Measurements from ENCODE around the gene SIK3.

Gene SIK3

DNA sequence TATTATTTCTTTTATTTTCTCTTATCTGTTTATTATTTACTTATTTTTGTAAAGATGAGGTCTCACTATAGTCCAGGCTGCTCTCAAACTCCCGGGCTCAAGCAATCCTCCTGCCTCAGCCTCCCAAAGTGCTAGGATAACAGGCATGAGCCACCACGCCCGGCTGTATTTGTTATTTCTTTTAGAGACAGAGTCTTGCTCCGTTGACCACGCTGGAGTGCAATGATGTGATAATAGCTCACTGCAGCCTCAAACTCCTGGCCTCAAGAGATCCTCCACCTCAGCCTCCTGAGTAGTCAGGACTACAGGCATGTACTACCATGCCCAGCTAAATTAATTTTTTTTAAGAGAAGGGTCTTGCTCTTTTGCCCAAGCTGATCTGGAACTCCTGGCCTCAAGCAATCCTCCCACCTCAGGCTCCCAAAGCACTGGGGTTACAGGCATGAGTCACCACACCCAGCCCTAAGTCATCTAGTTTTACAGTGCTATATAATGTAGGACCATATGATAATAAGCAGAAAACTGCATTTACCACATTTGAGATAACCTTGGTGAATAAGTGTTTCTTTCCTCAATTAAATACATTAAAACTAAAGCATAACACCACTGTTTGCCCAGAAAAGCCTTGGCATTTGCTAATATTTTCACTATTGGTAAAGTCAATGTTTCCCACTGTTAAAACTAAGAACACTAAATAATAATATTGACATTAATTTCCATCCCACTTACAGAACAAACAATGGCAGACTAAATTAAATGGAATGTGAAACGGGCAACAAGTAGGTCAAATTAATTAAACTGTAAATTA, 127.5 kb downstream of the SIK3 start:
- Mint-ChIP-seq H3K27me3 (no peaks in the 10 kb centered on the region), H3K36me3 (no peaks in the 10 kb centered on the region), H3K27ac (peak overlapping the region; percentile 16), H3K9me3 (no peaks in the 10 kb centered on the region), H3K4me3 (no peak overlapping the region), H3K4me1 (peaks cover 44% of the 10 kb centered on the region)
- ATAC-seq: no peak

DNA sequence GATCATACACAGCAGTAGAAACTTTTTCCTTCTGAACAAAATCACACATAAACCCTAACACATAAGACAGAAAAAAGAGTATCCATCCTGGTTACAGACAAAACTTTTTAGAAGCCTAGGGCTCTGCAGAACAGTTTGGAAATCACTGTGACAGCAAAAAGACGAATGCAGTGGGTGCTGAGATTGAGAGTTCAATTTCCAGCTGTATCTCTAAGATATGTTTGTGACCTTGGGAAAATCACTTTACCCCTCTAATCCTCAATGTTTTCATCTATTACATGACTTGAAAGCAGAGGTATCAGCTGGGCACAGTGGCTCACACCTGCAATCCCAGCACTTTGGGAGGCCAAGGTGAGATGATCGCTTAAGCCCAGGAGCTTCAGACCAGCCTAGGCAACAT, 128.5 kb downstream of the SIK3 start:
- no peak for ATAC-seq
- H3K36me3 Mint-ChIP-seq: no peaks in the 10 kb centered on the region
- no peak overlapping the region for H3K4me3 Mint-ChIP-seq
- no peaks in the 10 kb centered on the region for H3K27me3 Mint-ChIP-seq
- H3K27ac Mint-ChIP-seq: peak overlapping the region; percentile 16
- peaks cover 47% of the 10 kb centered on the region for H3K4me1 Mint-ChIP-seq
- H3K9me3 Mint-ChIP-seq: no peaks in the 10 kb centered on the region

DNA sequence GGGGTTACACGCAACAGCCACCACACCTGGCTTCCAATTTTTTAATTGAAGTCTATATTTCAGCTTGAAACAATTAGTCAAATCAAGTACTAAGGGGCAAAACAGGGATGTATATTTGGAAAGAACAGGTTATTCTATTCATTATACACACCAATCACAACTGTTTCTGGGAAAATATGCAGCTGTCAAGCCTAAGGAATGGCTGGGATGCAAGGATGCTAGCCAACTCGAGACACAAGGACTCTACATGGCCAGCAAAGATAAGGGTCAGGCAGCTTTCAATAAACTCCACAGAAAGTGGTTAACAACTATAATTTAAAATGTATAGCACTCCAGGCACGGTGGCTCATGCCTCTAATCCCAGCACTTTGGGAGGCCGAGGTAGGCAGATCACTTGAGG, 134.0 kb downstream of the SIK3 start:
- no peak for ATAC-seq
- no peaks in the 10 kb centered on the region for H3K9me3 Mint-ChIP-seq
- H3K27me3 Mint-ChIP-seq: no peaks in the 10 kb centered on the region
- no peak overlapping the region for H3K4me3 Mint-ChIP-seq
- H3K4me1 Mint-ChIP-seq: peaks cover 34% of the 10 kb centered on the region
- no peak overlapping the region for H3K27ac Mint-ChIP-seq
- H3K36me3 Mint-ChIP-seq: no peaks in the 10 kb centered on the region

DNA sequence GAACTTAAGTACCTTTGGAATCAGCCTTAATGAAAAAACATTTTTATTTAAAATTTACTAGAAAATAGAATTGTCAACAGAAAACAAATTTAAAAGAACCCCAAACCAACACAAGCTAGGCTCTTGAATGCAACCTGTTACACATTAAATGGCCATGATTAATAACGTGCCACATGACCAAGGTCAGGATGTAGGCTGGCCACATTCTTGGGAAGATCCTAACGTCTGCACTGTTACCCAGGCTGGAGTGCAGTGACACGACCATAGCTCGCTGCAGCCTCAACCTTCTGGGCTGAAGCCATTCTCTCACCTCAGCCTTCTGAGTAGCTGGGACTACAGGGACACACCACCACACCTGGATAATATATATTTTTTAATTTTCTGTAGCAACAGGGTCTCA, 134.4 kb downstream of the SIK3 start:
- H3K36me3 Mint-ChIP-seq: no peaks in the 10 kb centered on the region
- H3K27me3 Mint-ChIP-seq: no peaks in the 10 kb centered on the region
- no peaks in the 10 kb centered on the region for H3K9me3 Mint-ChIP-seq
- H3K4me3 Mint-ChIP-seq: no peak overlapping the region
- no peak for ATAC-seq
- peaks cover 38% of the 10 kb centered on the region for H3K4me1 Mint-ChIP-seq
- H3K27ac Mint-ChIP-seq: no peak overlapping the region

DNA sequence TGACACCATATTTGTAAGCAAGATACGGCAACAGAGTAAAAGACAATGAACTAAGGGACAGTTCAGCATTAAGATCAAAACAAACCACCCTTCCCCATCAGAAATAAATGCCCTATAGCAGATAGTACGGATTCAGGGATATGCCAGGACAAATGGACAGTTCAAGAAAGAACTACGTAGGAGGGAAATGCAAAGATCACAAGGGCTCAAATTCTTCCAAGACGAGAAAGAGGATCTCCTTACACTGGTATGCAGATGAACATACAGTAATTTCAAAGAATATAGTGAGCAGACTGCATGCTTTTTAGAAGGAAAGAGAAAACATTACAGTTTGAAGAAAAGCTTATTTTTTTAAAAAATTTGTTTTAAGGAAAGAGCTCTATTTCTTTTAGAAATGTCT, 136.1 kb downstream of the SIK3 start:
- Mint-ChIP-seq H3K36me3 (peaks cover 6% of the 10 kb centered on the region), H3K27ac (no peak overlapping the region)

DNA sequence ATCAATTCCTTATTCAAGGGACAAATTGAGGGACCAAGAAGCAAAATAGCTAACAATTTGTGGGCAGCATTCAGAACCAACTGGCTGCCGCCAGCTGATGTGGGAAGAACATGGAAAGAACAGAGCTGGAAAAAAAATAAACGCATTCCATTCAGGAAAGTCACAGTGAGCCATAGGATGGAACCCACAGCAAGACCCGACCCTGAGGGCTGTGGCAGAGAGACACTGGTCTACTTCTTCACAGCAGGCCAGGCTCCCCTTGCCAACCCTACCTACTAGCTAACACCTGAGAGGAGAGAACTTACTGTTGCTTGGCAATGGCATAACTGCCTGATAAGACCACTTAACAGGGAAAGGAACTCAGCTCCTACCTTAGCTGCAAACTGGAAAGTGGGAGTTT, 137.3 kb downstream of the SIK3 start:
- no peak for ATAC-seq
- no peak overlapping the region for H3K4me3 Mint-ChIP-seq
- no peaks in the 10 kb centered on the region for H3K27me3 Mint-ChIP-seq

More for the DNA sequence above, 136.1 kb downstream of the SIK3 start:
- no peak for ATAC-seq
- peaks cover 44% of the 10 kb centered on the region for H3K4me1 Mint-ChIP-seq
- no peaks in the 10 kb centered on the region for H3K27me3 Mint-ChIP-seq
- H3K9me3 Mint-ChIP-seq: no peaks in the 10 kb centered on the region
- no peak overlapping the region for H3K4me3 Mint-ChIP-seq

DNA sequence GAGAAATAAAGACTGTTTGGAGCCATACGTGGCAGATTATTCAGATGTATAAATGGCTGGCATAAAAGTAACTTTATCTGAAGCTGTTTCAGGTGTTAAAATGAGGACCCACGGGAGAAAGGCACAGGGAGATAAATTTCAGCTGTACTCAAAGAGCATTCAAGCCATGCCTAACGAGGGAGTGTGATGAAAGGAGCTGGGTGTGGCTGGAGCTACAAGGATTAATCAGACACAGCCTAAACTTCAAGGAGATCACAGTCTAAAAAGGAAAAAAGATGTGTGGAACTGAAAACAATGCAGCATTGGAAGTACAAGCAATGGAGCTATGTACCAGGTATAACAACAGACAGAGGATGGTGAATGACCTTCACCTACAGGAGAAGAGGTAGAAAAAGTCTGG, 140.0 kb downstream of the SIK3 start:
- Mint-ChIP-seq H3K36me3 (peaks cover 6% of the 10 kb centered on the region), H3K9me3 (no peaks in the 10 kb centered on the region), H3K27ac (peak overlapping the region; percentile 58), H3K4me3 (no peak overlapping the region), H3K27me3 (no peaks in the 10 kb centered on the region), H3K4me1 (peaks cover 51% of the 10 kb centered on the region)
- no peak for ATAC-seq

More for the DNA sequence above, 137.3 kb downstream of the SIK3 start:
- Mint-ChIP-seq H3K27ac (peak overlapping the region; percentile 35), H3K4me1 (peaks cover 52% of the 10 kb centered on the region), H3K9me3 (no peaks in the 10 kb centered on the region), H3K36me3 (peaks cover 6% of the 10 kb centered on the region)

DNA sequence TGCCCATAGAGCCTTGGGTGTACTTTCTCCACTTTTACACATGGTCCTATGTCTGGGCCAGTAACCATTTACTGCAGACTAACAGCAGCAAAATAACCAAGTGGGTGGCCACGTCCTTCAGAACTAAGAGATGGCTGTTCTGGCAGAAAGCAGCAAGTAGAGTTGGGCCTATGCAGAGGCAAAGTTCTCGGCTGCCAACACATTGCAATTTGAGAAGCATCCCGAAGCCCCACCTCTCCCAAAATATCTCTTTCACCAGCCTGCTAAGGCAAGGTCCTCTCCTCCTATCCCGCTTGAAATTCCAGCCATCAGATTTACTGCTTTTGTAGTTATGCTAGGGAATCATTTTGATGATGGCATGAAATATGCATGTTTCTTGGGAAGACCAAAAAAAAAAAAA, 142.3 kb downstream of the SIK3 start:
- no peak for ATAC-seq
- H3K36me3 Mint-ChIP-seq: peaks cover 11% of the 10 kb centered on the region
- no peak overlapping the region for H3K4me3 Mint-ChIP-seq
- peaks cover 39% of the 10 kb centered on the region for H3K4me1 Mint-ChIP-seq
- H3K27ac Mint-ChIP-seq: peak overlapping the region; percentile 22
- H3K9me3 Mint-ChIP-seq: no peaks in the 10 kb centered on the region
- H3K27me3 Mint-ChIP-seq: no peaks in the 10 kb centered on the region

DNA sequence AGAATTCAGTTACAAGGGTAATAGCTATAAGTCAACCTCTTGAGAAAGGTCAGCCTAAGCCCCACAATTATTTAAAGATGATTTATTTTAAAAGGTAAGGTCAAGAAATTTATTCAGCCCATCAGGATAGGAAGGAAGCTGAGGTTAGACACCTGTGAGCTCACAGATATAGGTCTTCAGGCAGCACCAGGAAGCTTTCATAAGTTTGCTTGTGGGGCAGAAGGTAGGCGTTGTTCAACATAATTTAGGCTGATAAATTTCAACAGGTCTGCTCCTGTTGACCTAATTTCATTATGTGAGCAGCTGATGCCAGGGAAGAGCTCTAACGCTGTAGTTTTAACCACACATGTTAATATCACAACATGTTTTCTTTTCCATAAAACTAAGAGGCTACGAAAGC, 142.7 kb downstream of the SIK3 start:
- Mint-ChIP-seq H3K27ac (peak overlapping the region; percentile 22), H3K9me3 (no peaks in the 10 kb centered on the region), H3K4me3 (no peak overlapping the region), H3K36me3 (peaks cover 11% of the 10 kb centered on the region), H3K4me1 (peaks cover 35% of the 10 kb centered on the region), H3K27me3 (no peaks in the 10 kb centered on the region)
- ATAC-seq: no peak

DNA sequence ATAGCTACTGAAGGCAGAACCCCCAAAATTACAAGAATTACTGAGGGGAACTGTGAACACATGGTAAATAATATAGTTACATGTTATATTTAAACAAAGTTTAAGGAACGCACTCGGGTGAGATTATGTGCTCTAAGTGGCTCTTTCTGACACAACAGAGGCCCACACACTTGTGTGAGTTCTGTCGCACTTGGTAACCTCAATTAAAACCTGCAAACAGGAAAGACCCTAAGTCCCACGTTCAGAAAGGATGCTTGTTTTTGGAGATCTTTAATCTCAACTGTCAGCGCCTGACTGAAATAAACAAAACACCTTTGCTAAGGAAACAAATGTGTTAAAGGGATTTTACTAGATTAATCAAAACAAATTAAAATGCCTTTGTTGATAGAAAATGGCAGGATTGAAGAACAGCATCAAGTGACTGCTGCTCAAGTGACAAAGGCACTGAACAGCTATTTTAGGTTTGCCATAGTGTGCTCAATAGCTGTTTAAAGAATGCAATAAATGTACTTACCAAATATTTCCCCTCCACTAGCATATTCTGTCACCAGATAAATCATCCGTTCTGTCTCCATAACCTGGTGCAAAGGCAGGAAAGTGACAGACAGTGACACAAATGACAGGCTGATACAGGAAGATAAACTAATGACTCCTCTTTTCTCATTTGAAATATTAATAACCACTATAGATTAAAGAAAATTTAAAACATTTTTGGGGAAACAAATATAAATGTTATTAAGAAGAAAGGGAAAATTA, 144.5 kb downstream of the SIK3 start:
- Mint-ChIP-seq H3K4me3 (no peak overlapping the region), H3K4me1 (peaks cover 37% of the 10 kb centered on the region), H3K27me3 (no peaks in the 10 kb centered on the region), H3K9me3 (no peaks in the 10 kb centered on the region), H3K27ac (no peak overlapping the region), H3K36me3 (peaks cover 25% of the 10 kb centered on the region)
- no peak for ATAC-seq

DNA sequence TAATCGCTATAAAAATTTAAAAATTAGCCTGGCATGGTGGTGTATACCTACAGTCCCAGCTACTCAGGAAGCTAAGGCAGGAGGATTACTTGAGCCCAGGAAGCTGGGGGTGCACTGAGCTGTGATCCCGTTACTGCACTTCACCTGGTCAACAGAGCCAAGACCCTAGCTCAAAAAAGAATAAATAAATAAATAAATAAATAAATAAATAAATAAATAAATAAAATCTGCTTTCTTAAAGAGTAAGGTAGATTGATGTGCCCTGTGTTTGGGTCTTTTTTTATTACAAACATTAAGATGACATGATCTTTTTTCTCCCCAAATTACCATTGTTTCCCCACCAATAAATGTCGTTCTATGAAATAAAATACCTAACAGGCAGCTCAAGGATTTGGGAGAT, 146.5 kb downstream of the SIK3 start:
- no peak overlapping the region for H3K27ac Mint-ChIP-seq
- peaks cover 32% of the 10 kb centered on the region for H3K4me1 Mint-ChIP-seq
- peaks cover 25% of the 10 kb centered on the region for H3K36me3 Mint-ChIP-seq
- ATAC-seq: no peak
- no peaks in the 10 kb centered on the region for H3K27me3 Mint-ChIP-seq
- H3K9me3 Mint-ChIP-seq: peaks cover 3% of the 10 kb centered on the region
- H3K4me3 Mint-ChIP-seq: no peak overlapping the region

DNA sequence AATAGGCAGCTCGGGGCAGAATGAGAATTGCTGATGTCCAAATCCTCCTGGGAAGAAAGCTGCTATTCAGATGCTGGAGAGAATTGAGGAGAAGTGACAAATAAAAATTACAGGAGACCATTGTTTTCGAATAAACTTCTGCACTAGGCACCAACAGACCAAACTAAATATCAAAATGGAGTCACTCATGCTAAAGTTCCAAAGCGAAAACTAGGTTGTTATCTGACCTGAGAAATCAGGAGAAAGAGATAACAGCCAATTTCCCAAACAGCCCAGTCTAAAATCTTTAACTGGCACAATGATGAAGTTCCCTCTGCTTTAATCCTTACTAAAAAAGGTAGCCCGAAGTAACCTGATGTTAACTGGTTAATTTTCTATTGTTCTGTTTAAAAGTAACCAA, 148.0 kb downstream of the SIK3 start:
- Mint-ChIP-seq H3K27ac (peak overlapping the region; percentile 77), H3K4me1 (peaks cover 28% of the 10 kb centered on the region), H3K4me3 (no peak overlapping the region), H3K9me3 (peaks cover 3% of the 10 kb centered on the region), H3K27me3 (no peaks in the 10 kb centered on the region), H3K36me3 (peaks cover 36% of the 10 kb centered on the region)
- ATAC-seq: no peak

DNA sequence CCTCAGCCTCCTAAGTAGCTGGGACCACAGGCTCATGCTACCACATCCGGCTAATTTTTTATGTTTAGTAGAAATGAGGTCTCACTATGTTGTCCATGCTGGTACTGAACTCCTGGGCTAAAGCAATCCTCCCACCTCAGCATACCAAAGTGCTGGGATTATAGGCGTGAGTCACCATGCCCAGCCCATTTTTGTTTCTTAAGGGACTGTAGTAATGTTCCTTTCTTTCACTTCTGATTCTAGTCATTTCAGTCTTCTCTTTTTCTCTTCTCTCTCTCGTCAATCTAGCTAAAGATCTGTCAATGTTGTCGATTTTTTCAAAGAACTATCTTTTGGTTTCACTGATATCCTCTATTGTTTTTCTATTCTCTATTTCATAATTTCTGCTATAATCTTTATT, 149.8 kb downstream of the SIK3 start:
- ATAC-seq: peak; percentile 50
- peaks cover 3% of the 10 kb centered on the region for H3K9me3 Mint-ChIP-seq
- H3K27me3 Mint-ChIP-seq: no peaks in the 10 kb centered on the region
- peaks cover 41% of the 10 kb centered on the region for H3K36me3 Mint-ChIP-seq
- peaks cover 28% of the 10 kb centered on the region for H3K4me1 Mint-ChIP-seq
- H3K4me3 Mint-ChIP-seq: no peak overlapping the region
- H3K27ac Mint-ChIP-seq: peak overlapping the region; percentile 77

DNA sequence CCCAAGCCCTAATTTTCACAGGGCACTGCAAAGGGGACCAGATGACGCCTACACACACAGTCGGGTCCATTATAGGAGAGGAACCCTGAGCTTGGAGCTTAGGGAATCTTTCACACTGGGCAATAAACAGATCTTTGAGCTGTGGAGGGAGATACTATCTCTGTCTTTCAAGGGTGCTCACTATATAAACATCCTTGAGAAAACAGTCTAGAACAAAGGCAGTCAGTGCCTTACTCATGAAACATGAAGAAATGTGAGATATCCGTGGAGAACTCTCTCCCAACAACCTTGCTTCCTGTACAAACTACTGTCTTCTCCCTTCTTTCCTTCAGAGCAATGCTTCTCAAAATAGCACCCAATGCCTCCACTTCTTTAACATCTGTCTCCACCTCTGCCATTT, 151.8 kb downstream of the SIK3 start:
- peak overlapping the region; percentile 12 for H3K27ac Mint-ChIP-seq
- H3K4me1 Mint-ChIP-seq: peaks cover 28% of the 10 kb centered on the region
- peaks cover 3% of the 10 kb centered on the region for H3K9me3 Mint-ChIP-seq
- no peaks in the 10 kb centered on the region for H3K27me3 Mint-ChIP-seq
- H3K36me3 Mint-ChIP-seq: peaks cover 48% of the 10 kb centered on the region
- no peak overlapping the region for H3K4me3 Mint-ChIP-seq
- no peak for ATAC-seq

DNA sequence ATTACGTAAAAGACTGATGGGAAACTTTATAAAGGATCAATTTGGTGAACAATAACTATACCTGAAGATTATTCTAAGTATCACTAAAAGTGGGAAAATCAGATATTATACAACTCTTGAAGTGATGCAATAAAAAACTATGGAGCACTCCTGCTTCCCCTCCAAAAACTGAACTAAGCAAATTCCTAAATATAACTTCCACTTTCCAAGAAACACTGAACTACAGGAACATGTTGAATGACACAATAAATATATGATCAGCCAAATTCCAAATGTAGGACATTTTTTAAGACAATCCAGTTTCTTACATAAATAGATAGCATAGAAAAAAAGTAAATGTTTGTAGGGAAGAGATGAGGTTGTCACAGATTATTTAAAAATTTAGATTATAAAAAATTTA, 158.7 kb downstream of the SIK3 start:
- peaks cover 4% of the 10 kb centered on the region for H3K9me3 Mint-ChIP-seq
- H3K27me3 Mint-ChIP-seq: no peaks in the 10 kb centered on the region
- H3K27ac Mint-ChIP-seq: no peak overlapping the region
- H3K4me3 Mint-ChIP-seq: no peak overlapping the region
- ATAC-seq: no peak
- peaks cover under 1% of the 10 kb centered on the region for H3K4me1 Mint-ChIP-seq
- H3K36me3 Mint-ChIP-seq: peaks cover 31% of the 10 kb centered on the region
